ENCODE measurements around the gene MBOAT7. TPM values are rescaled to one million over a fixed set of nuclear protein-coding genes. Genes with fewer than 3 reads are reported as not detected.

MBOAT7 gene
- total RNA-seq, 2 experiments from 2014 or later: 56.0 to 61.0 TPM

DNA sequence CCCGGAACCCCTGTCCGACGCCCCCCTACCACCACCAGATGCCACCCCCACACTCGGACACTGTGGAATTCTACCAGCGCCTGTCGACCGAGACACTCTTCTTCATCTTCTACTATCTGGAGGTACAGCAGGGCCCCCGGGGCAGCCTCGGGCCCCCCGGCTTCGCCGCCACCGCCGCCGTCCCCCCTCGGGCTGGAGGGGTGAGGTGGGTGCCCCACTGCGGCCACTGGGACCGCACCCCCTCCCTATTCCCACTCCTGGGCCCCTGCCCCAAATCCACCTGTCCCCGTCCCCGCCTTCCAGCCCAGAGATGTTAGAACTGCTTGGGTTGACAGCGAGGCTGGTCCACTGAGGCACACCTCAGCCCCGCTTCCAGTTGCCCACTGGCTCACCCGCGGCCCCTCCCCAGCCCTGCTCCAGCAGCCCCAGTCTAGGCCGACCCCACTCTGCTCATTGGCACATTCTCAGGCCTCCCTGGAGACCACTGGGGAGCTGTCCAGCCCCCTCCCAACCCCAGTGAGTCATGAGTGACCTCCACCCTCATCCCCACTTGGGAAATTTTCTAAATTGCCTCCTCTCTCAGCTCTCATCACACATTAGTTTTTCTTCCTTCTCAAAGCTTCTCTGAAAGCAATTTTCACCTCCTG lies 36.4 kb downstream of the MBOAT7 start:
- Mint-ChIP-seq H3K4me1 (peaks cover 27% of the 10 kb centered on the region), H3K27me3 (no peaks in the 10 kb centered on the region), H3K9me3 (no peaks in the 10 kb centered on the region), H3K36me3 (ENCODE audit: low read depth) (peaks cover 65% of the 10 kb centered on the region), H3K27ac (peak overlapping the region; percentile 14), H3K4me3 (no peak overlapping the region)
- DNase-seq: no peak
- ChIA-PET CTCF (no interaction called here), POLR2A (no interaction called here)

DNA sequence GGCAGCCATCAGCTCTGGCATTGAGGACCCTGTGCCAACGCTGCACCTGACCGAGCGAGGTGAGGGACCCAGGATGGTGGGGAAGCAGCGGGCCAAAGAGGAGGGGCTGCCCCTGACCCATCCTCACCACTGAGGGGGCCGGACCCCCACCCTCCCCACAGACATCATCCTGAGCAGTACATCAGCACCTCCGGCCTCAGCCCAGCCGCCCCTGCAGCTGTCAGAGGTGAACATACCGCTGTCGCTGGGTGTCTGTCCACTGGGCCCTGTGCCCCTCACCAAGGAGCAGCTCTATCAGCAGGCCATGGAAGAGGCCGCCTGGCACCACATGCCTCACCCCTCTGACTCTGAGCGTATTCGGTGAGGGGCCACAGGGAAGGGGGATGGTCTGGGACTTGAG lies 37.1 kb downstream of the MBOAT7 start:
- Mint-ChIP-seq H3K36me3 (ENCODE audit: low read depth) (peaks cover 63% of the 10 kb centered on the region), H3K27me3 (no peaks in the 10 kb centered on the region), H3K9me3 (no peaks in the 10 kb centered on the region), H3K4me3 (no peak overlapping the region), H3K4me1 (peaks cover 27% of the 10 kb centered on the region), H3K27ac (no peak overlapping the region)
- ChIA-PET POLR2A (no interaction called here), CTCF (no interaction called here)
- no peak for DNase-seq

DNA sequence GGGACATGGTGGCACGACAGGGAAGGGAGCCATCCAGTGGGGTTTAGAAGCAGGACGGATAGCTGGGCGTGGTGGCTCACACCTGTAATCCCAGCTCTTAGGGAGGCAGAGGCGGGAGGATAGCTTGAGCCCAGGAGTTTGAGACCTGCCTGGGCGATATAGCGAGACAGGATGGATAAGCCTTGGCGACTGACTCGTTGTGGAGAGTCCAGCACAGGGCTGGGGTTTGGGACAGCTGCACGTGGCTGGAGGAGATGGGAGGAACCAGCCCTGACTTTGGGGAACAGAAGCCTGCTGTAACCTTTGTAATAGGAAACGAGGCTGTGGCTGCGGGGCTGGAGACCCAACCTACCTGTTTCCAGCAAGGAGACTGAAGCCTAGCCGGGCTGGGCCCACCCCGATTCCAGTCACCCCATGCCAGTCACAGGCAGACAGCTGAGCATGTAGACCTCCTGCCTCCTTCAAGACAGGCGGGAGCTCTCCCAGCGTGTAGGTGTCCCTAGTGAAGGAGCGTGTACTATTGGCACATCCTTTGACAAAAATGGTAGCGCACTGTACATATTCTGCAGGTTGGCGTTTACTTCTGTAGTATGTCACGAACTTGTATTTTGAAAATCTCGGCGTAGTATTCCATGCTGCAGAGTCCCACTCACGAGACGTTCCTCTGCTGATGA lies 37.9 kb downstream of the MBOAT7 start:
- ChIA-PET CTCF (no interaction called here), POLR2A (no interaction called here)
- H3K27ac Mint-ChIP-seq: no peak overlapping the region

DNA sequence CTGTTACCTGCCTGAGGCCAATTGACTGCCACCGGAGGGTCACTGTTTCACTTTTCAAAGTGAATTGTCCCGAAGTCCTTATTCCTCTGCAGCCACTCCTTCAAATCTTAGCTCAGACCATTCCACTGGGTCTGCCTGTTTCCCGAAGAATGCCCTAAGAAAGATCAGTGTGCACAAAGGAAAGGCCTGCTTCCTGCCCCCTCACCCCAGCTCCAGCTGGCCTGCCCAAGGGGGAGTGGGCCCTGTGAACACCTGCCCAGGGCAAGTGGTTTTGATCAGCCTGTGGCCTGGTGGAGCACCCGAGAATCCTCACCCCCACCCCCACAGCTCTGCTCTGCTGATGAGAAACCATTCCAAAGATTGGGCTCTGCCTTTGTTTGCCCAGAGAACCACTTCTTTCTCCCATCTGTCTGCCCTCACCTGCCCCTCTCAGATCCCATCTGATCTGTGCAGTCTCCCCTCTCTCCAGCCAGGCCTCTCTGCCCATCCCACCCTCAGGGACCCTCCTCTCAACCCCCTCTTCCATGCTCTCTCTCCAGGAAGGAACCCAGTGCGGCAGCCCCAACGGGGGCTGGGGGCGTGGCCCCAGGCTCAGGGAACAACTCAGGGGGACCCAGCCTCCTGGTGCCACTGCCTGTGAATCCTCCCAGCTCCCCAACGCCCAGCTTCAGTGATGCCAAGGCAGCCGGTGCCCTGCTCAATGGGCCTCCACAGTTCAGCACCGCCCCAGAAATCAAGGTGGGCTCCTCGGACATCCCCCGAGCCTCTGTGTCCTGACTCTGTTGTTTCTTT lies 40.2 kb downstream of the MBOAT7 start:
- POLR2A ChIA-PET: interaction anchor here (0.7 kb wide), 1 partner anchor 12 kb away, joined by 3 read pairs; the partner anchor contains the start of gene CNOT3
- Mint-ChIP-seq H3K27ac (no peak overlapping the region), H3K9me3 (no peaks in the 10 kb centered on the region), H3K4me3 (no peak overlapping the region), H3K4me1 (peaks cover 13% of the 10 kb centered on the region), H3K36me3 (ENCODE audit: low read depth) (peaks cover 60% of the 10 kb centered on the region), H3K27me3 (no peaks in the 10 kb centered on the region)
- no peak for DNase-seq
- CTCF ChIA-PET: interaction anchor here (1.1 kb wide), 1 partner anchor 11 kb away, joined by 3 read pairs; no protein-coding TSS in a partner anchor

More for the DNA sequence above, 37.9 kb downstream of the MBOAT7 start:
- Mint-ChIP-seq H3K27me3 (no peaks in the 10 kb centered on the region), H3K9me3 (no peaks in the 10 kb centered on the region), H3K36me3 (ENCODE audit: low read depth) (peaks cover 60% of the 10 kb centered on the region), H3K4me3 (no peak overlapping the region), H3K4me1 (peaks cover 24% of the 10 kb centered on the region)
- no peak for DNase-seq

DNA sequence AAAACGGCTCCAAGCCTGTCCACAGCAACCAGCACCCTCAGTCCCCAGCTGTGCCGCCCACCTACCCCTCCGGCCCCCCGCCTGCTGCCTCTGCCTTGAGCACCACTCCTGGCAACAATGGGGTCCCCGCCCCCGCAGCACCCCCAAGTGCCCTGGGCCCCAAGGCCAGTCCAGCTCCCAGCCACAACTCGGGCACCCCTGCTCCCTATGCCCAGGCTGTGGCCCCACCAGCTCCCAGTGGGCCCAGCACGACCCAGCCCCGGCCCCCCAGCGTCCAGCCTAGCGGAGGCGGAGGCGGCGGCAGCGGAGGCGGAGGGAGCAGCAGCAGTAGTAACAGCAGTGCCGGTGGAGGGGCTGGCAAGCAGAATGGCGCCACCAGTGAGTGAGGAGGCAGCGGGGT lies 41.2 kb downstream of the MBOAT7 start:
- ChIA-PET POLR2A (no interaction called here), CTCF (interaction anchor here (0.6 to 1.1 kb wide), 2 partner anchors 10 to 1210 kb away, joined by 3 read pairs; no protein-coding TSS in a partner anchor)
- Mint-ChIP-seq H3K27ac (no peak overlapping the region), H3K36me3 (ENCODE audit: low read depth) (peaks cover 60% of the 10 kb centered on the region), H3K4me3 (no peak overlapping the region), H3K4me1 (peaks cover 4% of the 10 kb centered on the region), H3K27me3 (no peaks in the 10 kb centered on the region), H3K9me3 (no peaks in the 10 kb centered on the region)
- DNase-seq: no peak

DNA sequence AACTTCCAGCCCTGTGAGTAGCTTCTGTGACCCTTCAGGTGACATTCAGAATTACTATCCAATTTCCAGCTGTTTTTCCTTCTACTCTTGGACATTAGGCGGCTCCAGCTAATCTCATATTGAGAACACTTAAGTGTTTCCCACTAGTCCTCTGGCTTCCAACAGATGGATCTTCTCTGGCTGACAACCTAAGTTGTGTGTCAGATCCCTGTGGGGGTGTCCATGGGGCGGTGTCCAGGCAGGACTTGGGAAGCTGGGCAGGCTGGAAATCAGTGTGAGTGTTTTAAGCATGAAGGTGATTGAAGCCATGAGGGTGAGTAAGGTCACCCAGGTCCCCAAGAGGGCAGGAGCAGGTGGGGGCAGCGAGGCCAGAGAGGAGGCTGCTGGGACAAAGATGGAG lies 41.7 kb downstream of the MBOAT7 start:
- ChIA-PET CTCF (interaction anchor here (0.6 kb wide), 1 partner anchor 1210 kb away, joined by 3 read pairs; no protein-coding TSS in a partner anchor), POLR2A (no interaction called here)
- no peak for DNase-seq
- Mint-ChIP-seq H3K9me3 (no peaks in the 10 kb centered on the region), H3K4me1 (peaks cover 4% of the 10 kb centered on the region), H3K27me3 (no peaks in the 10 kb centered on the region), H3K4me3 (no peak overlapping the region), H3K36me3 (ENCODE audit: low read depth) (peaks cover 61% of the 10 kb centered on the region), H3K27ac (no peak overlapping the region)

DNA sequence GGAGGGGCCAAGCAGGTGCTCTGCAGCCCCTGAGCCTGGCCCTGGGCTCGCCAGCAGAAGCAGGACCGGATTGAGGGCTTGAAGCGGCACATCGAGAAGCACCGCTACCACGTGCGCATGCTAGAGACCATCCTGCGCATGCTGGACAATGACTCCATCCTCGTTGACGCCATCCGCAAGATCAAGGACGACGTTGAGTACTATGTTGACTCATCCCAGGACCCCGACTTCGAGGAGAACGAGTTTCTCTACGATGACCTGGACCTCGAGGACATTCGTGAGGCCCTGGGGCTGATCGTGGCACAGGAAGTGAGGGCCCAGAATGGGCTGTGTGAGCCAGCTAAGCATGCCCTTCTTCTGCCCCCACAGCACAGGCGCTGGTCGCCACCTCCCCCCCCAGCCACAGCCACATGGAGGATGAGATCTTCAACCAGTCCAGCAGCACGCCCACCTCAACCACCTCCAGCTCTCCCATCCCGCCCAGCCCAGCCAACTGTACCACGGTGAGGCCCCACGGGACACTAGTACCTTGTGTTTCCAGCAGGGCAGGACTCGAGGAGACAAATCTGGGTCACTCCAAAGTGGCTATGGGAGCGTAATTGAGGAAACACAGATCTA lies 43.7 kb downstream of the MBOAT7 start:
- ChIA-PET POLR2A (no interaction called here), CTCF (no interaction called here)
- H3K4me1 Mint-ChIP-seq: peaks cover 6% of the 10 kb centered on the region
- no peak overlapping the region for H3K27ac Mint-ChIP-seq
- no peak overlapping the region for H3K4me3 Mint-ChIP-seq
- no peaks in the 10 kb centered on the region for H3K9me3 Mint-ChIP-seq
- peaks cover 49% of the 10 kb centered on the region for H3K36me3 Mint-ChIP-seq (ENCODE audit: low read depth)
- no peaks in the 10 kb centered on the region for H3K27me3 Mint-ChIP-seq
- no peak for DNase-seq

DNA sequence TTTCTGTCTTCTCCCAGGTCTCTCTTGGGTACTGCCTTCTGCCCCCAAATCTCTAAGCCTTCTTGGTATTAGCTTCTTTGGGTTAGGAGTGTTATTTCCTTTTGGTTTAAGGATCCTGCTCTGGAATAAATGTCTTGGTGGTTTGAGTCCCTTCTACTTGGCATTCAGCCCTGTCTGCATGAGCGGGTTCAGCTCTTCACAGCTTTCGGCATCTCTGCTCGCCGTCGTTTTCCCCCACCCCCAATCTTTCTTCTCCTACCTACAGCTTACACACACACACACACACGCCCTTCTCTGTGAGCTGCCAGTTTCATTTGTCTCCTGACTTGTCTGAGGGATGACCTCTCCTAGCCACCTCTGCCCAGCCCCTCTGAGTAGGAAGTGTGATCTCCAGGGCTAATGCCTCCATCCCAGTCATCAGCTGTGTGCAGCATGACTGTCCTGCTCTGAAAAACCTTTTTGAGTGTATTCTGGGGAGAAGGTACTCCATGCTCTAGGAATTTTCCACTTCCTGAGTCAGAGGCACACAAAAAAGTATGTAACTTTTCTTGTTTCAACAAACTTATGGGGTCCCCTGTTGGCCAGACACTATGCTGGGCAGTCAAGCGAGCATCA lies 47.1 kb downstream of the MBOAT7 start:
- POLR2A ChIA-PET: interaction anchor here (0.6 kb wide), 1 partner anchor 172 kb away, joined by 3 read pairs; no protein-coding TSS in a partner anchor
- no peak overlapping the region for H3K27ac Mint-ChIP-seq
- H3K36me3 Mint-ChIP-seq (ENCODE audit: low read depth): peaks cover 41% of the 10 kb centered on the region
- peaks cover 26% of the 10 kb centered on the region for H3K4me1 Mint-ChIP-seq
- DNase-seq: no peak
- CTCF ChIA-PET: interaction anchor here (1.1 to 1.3 kb wide), 2 partner anchors 18 to 27 kb away, joined by 3 to 4 read pairs; partner anchors contain the start of genes PRPF31 and TFPT
- H3K27me3 Mint-ChIP-seq: no peaks in the 10 kb centered on the region
- H3K9me3 Mint-ChIP-seq: no peaks in the 10 kb centered on the region
- H3K4me3 Mint-ChIP-seq: no peak overlapping the region

DNA sequence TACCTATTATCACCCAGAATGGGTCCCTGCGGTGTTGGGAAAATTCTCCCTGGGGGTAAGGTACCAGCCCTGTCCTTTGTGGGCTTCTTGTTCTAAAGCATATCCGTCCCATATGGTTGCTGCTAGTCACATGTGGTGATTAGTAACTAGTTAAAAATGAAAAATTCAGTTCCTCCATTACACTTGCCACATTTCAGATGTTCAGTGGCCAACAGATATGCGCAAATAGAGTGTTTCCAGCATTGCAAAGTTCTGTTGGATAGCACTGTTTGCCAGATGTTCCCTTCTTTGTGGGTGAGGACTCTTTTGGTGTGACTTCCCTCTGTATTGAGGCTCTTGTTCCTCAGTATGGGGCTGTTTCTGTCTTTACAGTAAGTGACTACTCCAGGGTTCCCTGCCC lies 48.0 kb downstream of the MBOAT7 start:
- H3K4me3 Mint-ChIP-seq: no peak overlapping the region
- POLR2A ChIA-PET: no interaction called here
- no peaks in the 10 kb centered on the region for H3K27me3 Mint-ChIP-seq

DNA sequence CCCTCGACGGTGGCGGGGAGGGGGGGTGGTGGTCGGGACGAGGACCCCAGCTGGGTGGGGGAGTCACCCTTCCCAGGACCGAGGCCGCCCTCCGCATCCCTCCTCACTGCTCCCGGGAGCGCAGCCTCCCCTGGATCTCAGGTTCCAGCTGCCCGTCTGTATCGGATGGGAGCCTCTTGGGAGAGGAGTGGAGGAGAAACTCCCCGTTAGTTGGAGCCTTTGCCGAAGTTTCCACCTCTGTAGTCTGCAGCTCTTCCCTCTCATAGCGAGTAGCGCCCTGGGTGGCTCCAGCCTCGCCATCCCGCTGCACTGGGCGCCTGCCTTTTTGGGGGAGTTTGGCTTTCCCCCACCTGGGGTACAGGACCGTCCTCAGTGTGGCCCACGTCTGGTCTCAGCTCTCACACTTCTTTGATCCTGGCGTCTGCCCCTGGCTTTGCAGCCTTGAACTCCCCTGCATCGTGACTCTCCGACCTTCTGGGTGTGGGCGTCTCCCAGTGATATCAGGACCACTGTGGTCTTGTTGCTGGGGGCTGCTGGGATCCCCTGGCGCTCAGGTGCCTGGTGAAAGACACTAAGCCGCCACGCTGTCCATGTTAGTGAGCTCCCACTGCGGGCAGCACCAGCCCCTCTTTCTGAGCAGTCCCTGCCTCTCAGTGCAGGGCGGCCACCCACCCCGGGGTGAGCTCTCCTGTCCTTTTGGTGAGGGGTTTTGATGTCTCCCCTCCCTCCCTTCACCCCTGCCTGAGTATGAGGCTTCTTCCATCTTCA lies 50.7 kb downstream of the MBOAT7 start:
- ChIA-PET CTCF (interaction anchor here (1.1 to 1.4 kb wide), 2 partner anchors 10 to 20 kb away, joined by 3 to 4 read pairs; no protein-coding TSS in a partner anchor), POLR2A (no interaction called here)

More for the DNA sequence above, 48.0 kb downstream of the MBOAT7 start:
- Mint-ChIP-seq H3K36me3 (ENCODE audit: low read depth) (peaks cover 36% of the 10 kb centered on the region), H3K4me1 (peaks cover 29% of the 10 kb centered on the region), H3K27ac (no peak overlapping the region), H3K9me3 (no peaks in the 10 kb centered on the region)
- CTCF ChIA-PET: interaction anchor here (1.1 to 1.3 kb wide), 2 partner anchors 17 to 26 kb away, joined by 3 to 4 read pairs; partner anchors contain the start of genes PRPF31 and TFPT
- DNase-seq: no peak

DNA sequence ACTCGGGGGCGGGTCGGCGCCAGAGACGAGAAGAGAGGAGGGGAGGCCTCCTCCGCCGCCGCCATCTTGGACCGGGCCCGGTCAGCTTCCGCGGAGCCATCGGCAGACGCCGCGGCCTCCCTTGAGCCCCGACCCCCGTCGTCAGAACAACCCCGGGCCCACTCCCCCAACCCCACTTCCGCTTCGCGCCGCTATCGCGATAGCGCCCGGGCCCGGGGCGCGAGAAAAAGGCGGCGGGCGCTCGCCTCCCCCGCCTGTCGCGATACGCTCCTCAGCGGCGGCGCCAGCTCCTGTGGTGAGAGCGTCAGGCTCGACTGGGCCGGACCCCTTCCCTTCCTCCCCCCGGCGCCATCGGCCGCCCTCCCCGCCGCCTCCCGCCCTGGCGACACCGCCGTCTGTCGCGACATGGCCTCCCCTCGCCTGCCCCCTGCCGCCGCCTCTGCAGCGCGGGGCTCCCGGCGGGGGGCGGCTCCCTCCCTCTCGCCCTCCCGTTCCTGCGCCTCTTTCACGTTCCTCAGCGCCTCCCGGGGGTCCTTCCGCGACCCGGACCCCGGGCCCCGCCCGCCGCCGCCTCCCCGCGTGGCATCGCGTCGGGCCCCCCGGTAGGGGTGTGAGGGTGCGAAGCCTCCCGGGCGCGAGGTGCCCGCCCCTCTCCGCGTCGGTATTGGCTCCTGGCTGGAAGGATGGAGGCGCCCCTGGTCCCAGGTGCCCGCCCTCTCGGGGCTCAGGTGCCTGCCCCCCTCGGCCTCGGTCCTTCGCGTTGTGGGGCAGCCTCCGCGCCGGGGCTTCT lies 51.5 kb downstream of the MBOAT7 start, which contains the start of gene CNOT3:
Gene CNOT3, plus strand, starts transcription at position 64 of the 790 bp plus-strand sequence. CDS start 5,217 bp downstream, outside the sequence.
- H3K9me3 Mint-ChIP-seq: no peaks in the 10 kb centered on the region
- peak within 1 kb of the TSS; percentile 80 for H3K4me3 Mint-ChIP-seq
- ChIA-PET CTCF (interaction anchor here (1.0 to 1.5 kb wide), 5 partner anchors 11 to 31 kb away, joined by 3 to 10 read pairs (median 4); partner anchors contain the start of genes LENG1, PRPF31 and TFPT), POLR2A (interaction anchor here (0.6 to 1.8 kb wide), 4 partner anchors 12 to 1202 kb away, joined by 3 to 13 read pairs (median 5); partner anchors contain the start of genes KMT5C, LENG1, PRPF31 and TFPT)
- peak; percentile 40 for DNase-seq
- H3K27ac Mint-ChIP-seq: peak within 1 kb of the TSS; percentile 93
- H3K4me1 Mint-ChIP-seq: peaks cover 32% of the 10 kb centered on the region
- no peaks in the 10 kb centered on the region for H3K27me3 Mint-ChIP-seq
- H3K36me3 Mint-ChIP-seq (ENCODE audit: low read depth): peaks cover 7% of the 10 kb centered on the region

More for the DNA sequence above, 50.7 kb downstream of the MBOAT7 start:
- H3K27me3 Mint-ChIP-seq: no peaks in the 10 kb centered on the region
- DNase-seq: no peak
- H3K9me3 Mint-ChIP-seq: no peaks in the 10 kb centered on the region
- H3K4me1 Mint-ChIP-seq: peaks cover 32% of the 10 kb centered on the region
- peaks cover 14% of the 10 kb centered on the region for H3K36me3 Mint-ChIP-seq (ENCODE audit: low read depth)
- peak overlapping the region; percentile 80 for H3K4me3 Mint-ChIP-seq
- H3K27ac Mint-ChIP-seq: peak overlapping the region; percentile 87
